Loucy (cell line): ENCODE results near the gene BRD8.

Experiments
- H2AFZ ChIP-seq: fragments of 200-600 bp; sonication (generic); 2 replicates; pipeline ENCODE4 v1.6.0; 2016; ENCODE audit warnings: antibody characterized with exemption, mild to moderate bottlenecking, low read length, moderate library complexity
- H3F3A ChIP-seq: fragments of 200-600 bp; 2 replicates; pipeline ENCODE4 v1.6.0; 2016; ENCODE audit warnings: antibody characterized with exemption, low read depth, mild to moderate bottlenecking
- H3K27me3 ChIP-seq: fragments of 200-600 bp; sonication (generic); 2 replicates; pipeline ENCODE4 v1.6.1; 2014; ENCODE audit warnings: low read length, mild to moderate bottlenecking; ENCODE audit not compliant: insufficient read depth, poor library complexity, severe bottlenecking
- H3K36me3 ChIP-seq: fragments of 200-600 bp; sonication (generic); 2 replicates; pipeline ENCODE4 v1.6.1; 2016; ENCODE audit warnings: low read length; ENCODE audit not compliant: insufficient read depth
- H3K4me1 ChIP-seq: fragments of 200-600 bp; sonication (generic); 2 replicates; pipeline ENCODE4 v1.5.1; 2014; ENCODE audit warnings: low read length, mild to moderate bottlenecking; ENCODE audit not compliant: insufficient read depth, poor library complexity, severe bottlenecking
- H3K4me2 ChIP-seq: fragments of 200-600 bp; sonication (generic); 2 replicates; pipeline ENCODE4 v1.6.0; 2014; ENCODE audit warnings: antibody characterized with exemption, low read length, low read depth, mild to moderate bottlenecking; ENCODE audit not compliant: poor library complexity, severe bottlenecking
- H3K4me3 ChIP-seq: fragments of 200-600 bp; sonication (generic); 2 replicates; pipeline ENCODE4 v1.5.1; 2014; ENCODE audit warnings: low read length, mild to moderate bottlenecking, mixed read lengths; ENCODE audit not compliant: poor library complexity, severe bottlenecking
- H3K79me2 ChIP-seq: fragments of 200-600 bp; sonication (generic); 2 replicates; pipeline ENCODE4 v1.6.1; 2014; ENCODE audit warnings: low read length; ENCODE audit not compliant: insufficient read depth
- H3K9ac ChIP-seq: fragments of 200-600 bp; sonication (generic); 2 replicates; pipeline ENCODE4 v1.6.0; 2014; ENCODE audit warnings: mild to moderate bottlenecking, low read depth, low read length, moderate library complexity; ENCODE audit not compliant: poor library complexity, severe bottlenecking
- H3K9me2 ChIP-seq: fragments of 200-600 bp; sonication (generic); replicated peaks from 2 replicates; pipeline ENCODE4 v1.6.1; 2016; ENCODE audit warnings: low read depth, low read length, mixed read lengths
- H3K9me3 ChIP-seq: fragments of 200-600 bp; sonication (generic); 2 replicates; pipeline ENCODE4 v1.6.1; 2014; ENCODE audit warnings: mild to moderate bottlenecking, antibody characterized with exemption, low read length, low read depth; ENCODE audit not compliant: insufficient read depth
- H4K20me1 ChIP-seq: fragments of 200-600 bp; sonication (generic); 2 replicates; pipeline ENCODE4 v1.6.0; 2014; ENCODE audit warnings: antibody characterized with exemption, low read length, mild to moderate bottlenecking; ENCODE audit not compliant: insufficient read depth, poor library complexity, severe bottlenecking
- CTCF ChIP-seq: fragments of 200-600 bp; sonication (generic); conservative IDR thresholded peaks from 2 replicates; pipeline ENCODE4 v1.5.1; 2014; ENCODE audit warnings: mild to moderate bottlenecking, antibody characterized with exemption, low read length
- EZH2phosphoT487 ChIP-seq: fragments of 200-600 bp; IDR thresholded peaks from 2 replicates; pipeline ENCODE4 v1.6.1; 2018; ENCODE audit warnings: antibody characterized with exemption, mild to moderate bottlenecking, moderate library complexity, borderline replicate concordance

Gene BRD8

GRCh38 chr5:138111181-138111580, 67.2 kb downstream of the BRD8 start:
- no peaks in the 10 kb centered on the region for H3K9me2 ChIP-seq
- H3K9ac ChIP-seq = no peak overlapping the region
- H3K9me3 ChIP-seq = no peaks in the 10 kb centered on the region
- TF ChIP-seq CTCF (no peak), EZH2phosphoT487 (no peak)
- peaks cover 3% of the 10 kb centered on the region for H3K4me1 ChIP-seq
- H2AFZ ChIP-seq = no peak overlapping the region
- no peak overlapping the region for H3K4me2 ChIP-seq
- no peaks in the 10 kb centered on the region for H3K79me2 ChIP-seq
- H4K20me1 ChIP-seq = no peaks in the 10 kb centered on the region
- no peaks in the 10 kb centered on the region for H3K36me3 ChIP-seq
- H3K27me3 ChIP-seq = no peaks in the 10 kb centered on the region
- H3F3A ChIP-seq = no peaks in the 10 kb centered on the region
- no peak overlapping the region for H3K4me3 ChIP-seq

GRCh38 chr5:138110266-138110963, 68.0 kb downstream of the BRD8 start:
- no peak overlapping the region for H3K4me2 ChIP-seq
- TF ChIP-seq CTCF = no peak
- TF ChIP-seq EZH2phosphoT487 = no peak

GRCh38 chr5:138109463-138110265, 68.8 kb downstream of the BRD8 start:
- no peak for TF ChIP-seq EZH2phosphoT487
- no peak for TF ChIP-seq CTCF
- no peak overlapping the region for H3K4me3 ChIP-seq
- H3F3A ChIP-seq = no peaks in the 10 kb centered on the region
- H3K9me3 ChIP-seq = no peaks in the 10 kb centered on the region
- H3K36me3 ChIP-seq = no peaks in the 10 kb centered on the region
- no peaks in the 10 kb centered on the region for H4K20me1 ChIP-seq
- peak overlapping the region; percentile 84 for H2AFZ ChIP-seq
- no peak overlapping the region for H3K9ac ChIP-seq
- no peaks in the 10 kb centered on the region for H3K79me2 ChIP-seq
- H3K27me3 ChIP-seq = no peaks in the 10 kb centered on the region
- peaks cover 3% of the 10 kb centered on the region for H3K4me1 ChIP-seq
- H3K4me2 ChIP-seq = no peak overlapping the region
- H3K9me2 ChIP-seq = no peaks in the 10 kb centered on the region

More at GRCh38 chr5:138110266-138110963, 68.0 kb downstream of the BRD8 start:
- Histone ChIP-seq H3K27me3 (no peaks in the 10 kb centered on the region), H3K36me3 (no peaks in the 10 kb centered on the region), H3K4me1 (peaks cover 3% of the 10 kb centered on the region), H3K4me3 (no peak overlapping the region), H3K9me3 (no peaks in the 10 kb centered on the region), H3F3A (no peaks in the 10 kb centered on the region), H3K9ac (no peak overlapping the region), H3K79me2 (no peaks in the 10 kb centered on the region), H3K9me2 (no peaks in the 10 kb centered on the region), H2AFZ (no peak overlapping the region), H4K20me1 (no peaks in the 10 kb centered on the region)
